Neural cell (in vitro differentiated cells): ENCODE results near the gene CDK11A.

Experiments used
- CTCF ChIP-seq: fragments of 450-650 bp; IDR thresholded peaks from 2 replicates; pipeline ENCODE4 v1.5.1; 2014; ENCODE audit warnings: antibody characterized with exemption, mild to moderate bottlenecking, moderate library complexity; ENCODE audit not compliant: poor library complexity, severe bottlenecking
- POLR2AphosphoS5 ChIP-seq: IDR thresholded peaks from 2 replicates; pipeline ENCODE4 v1.6.1; 2012
- TAF1 ChIP-seq: IDR thresholded peaks from 2 replicates; pipeline ENCODE4 v1.6.1; 2012; ENCODE audit warnings: low read depth

DNA sequence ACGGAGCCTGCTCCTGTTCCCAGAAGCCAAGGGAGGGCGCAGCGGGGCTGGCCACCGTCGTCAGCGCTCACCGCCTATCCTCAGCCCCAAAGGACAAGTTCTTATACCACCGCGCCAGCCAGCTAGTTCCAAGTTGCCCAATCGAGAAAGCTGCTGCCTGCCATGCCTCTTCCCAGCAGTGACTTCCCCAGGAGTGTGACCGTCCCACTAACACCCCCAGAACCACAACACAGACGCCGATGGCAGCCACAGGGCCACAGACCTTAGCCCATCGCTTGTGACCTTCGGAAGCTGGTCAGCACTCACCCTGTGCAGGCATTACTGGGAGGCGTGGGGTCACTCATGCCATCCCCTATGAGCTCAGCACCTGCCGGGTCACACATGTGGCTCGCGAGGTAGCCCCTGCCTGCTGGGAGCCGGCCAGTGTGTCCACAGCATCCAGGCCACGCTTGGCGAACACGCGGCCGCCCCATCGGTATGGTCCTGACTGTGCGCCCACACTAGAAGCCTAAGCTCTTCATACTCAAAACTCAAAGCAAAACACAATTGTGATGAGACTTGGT, 34.0 kb upstream of the CDK11A start:
- TF ChIP-seq CTCF, result no peak
- no peak for TF ChIP-seq POLR2AphosphoS5
- no peak for TF ChIP-seq TAF1
